ENCODE measurements around the gene RAI14.

The RAI14 gene

GRCh38 chr5:34866989-34867471 is 210.9 kb downstream of the RAI14 start:
- no peak for DNase-seq

DNA sequence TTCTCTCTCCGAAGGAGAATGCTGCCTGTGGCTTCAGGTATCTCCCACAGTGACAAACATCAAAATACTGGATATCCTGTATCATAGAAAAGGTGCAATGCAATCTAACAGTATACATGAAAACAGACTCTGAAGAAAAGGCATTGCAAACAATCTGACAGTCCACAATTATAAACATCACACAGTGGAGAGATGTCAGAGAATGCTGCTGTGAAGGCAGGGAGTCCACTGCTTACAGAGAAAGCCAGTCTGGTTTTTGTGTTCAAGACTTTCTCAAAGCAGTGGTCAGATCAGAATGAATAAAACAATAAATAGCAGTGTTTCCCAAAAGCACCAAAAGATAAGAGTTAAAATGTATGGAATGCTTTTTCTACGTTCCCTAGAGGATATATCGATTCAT is 211.5 kb downstream of the RAI14 start:
- no peak for DNase-seq

- DNase-seq: no peak
Measured at GRCh38 chr5:34868791-34869190, 212.7 kb downstream of the RAI14 start.

DNA sequence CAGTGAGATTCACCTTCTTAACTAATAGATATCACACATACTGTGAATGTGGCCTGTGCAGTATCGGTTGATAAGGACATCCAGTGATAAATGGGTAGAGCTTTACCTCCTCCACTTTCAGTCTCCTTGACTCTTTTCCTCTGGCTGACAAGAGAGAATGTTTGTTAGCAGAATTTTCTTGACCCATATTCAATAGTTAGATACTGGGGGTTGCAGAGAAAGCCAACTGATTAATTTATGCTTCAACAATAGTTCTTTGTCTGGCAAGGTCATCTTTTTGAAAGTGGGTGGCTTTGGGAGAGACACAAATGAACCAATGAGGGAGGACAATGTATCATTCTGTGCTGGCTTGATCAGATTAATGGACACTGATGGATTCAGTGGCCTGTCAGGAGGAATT is 213.1 kb downstream of the RAI14 start:
- DNase-seq: no peak

- no peak for DNase-seq
Measured at GRCh38 chr5:34870382-34870781, 214.3 kb downstream of the RAI14 start.

DNA sequence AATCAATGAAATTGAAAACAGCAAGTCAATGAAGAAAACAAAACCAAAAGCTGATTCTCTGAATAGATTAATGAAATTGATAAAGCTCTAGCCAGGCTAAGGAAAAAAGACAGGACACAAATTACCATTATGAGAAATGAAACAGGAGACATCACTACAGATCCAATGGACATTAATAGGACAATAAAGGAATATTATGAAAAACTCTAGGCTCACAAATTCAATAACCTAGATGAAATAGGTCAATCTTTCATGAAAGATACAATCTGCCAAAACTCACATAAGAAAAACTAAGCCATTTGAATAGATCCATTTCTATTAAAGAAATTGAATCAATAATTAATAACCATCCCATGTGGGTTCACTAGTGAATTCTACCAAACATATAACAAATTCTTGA is 220.1 kb downstream of the RAI14 start:
- no peak for DNase-seq

GRCh38 chr5:34881246-34881645 is 225.1 kb downstream of the RAI14 start:
- no peak for DNase-seq
